Articular chondrocyte of knee joint (primary cell): ENCODE measurements around the gene ZFR. TPM values are rescaled to one million over a fixed set of nuclear protein-coding genes. Genes with fewer than 3 reads are reported as not detected.

ENCODE experiments used
- small RNA-seq: library from RNA; depleted of rRNA; stranded (forward); fragments of <200 nt; gene quantifications from one replicate; pipeline ENCODE3, GENCODE V24; 2012
- total RNA-seq: library from RNA; depleted of rRNA; stranded (reverse); fragments of >200 nt; gene quantifications from 2 replicates; pipeline ENCODE4 v1.2.3, GENCODE V29; 2012

The ZFR gene
- total RNA-seq: 98.9 and 129 TPM in 2 replicates

GRCh38 chr5:32444431-32445286 lies at the start of gene ZFR:
Gene ZFR (minus strand): TSS chr5:32444740. CDS start chr5:32444658, 82 bp downstream.

GRCh38 chr5:32312595-32313332 lies 131.8 kb downstream of the ZFR start, which contains the start of gene MTMR12:
Gene MTMR12 (minus strand): TSS chr5:32312939. CDS start chr5:32312838, 101 bp downstream.

Small RNA genes within 50 kb of the gene (small RNA-seq; reads per million reads assigned to genes)
- 1.1 reads per million, percentile 48 among the genes with 10 or more reads in this experiment for gene MIR579
- 0.27 reads per million for gene RNU6-378P

Other genes with a start within 250 kb of the ZFR start
- 25.3 and 29.6 TPM in 2 replicates for gene MTMR12, start 131.8 kb downstream of the ZFR start, total RNA-seq
- gene SUB1, start 140.8 kb upstream of the ZFR start, total RNA-seq: 278 and 314 TPM in 2 replicates